Astrocyte of the spinal cord (primary cell): Measurements from ENCODE around the gene STK39.

Experiments
- DNase-seq: peaks from one replicate; pipeline ENCODE4 v3.0.0; 2011; ENCODE audit warnings: low read depth, low spot score
- H3K4me3 ChIP-seq: 2 replicates; pipeline ENCODE4 v1.5.1; 2011; ENCODE audit warnings: low read depth, mild to moderate bottlenecking, low read length, moderate library complexity
- in situ Hi-C: cut with HindIII; loops from 2 replicates; pipeline ENCODE4 v1.10.0; 2017; ENCODE audit warnings: low sequenced_read_pairs
- TF ChIP-seq, protein P1 (sequence below): IDR thresholded peaks from 2 replicates; pipeline ENCODE4 v1.5.1; 2012; ENCODE audit warnings: low read depth, mild to moderate bottlenecking, low read length, inconsistent platforms

Gene STK39

GRCh38 chr2:168149986-168150385 lies 97.4 kb downstream of the STK39 start:
- TF ChIP-seq, protein P1, sequence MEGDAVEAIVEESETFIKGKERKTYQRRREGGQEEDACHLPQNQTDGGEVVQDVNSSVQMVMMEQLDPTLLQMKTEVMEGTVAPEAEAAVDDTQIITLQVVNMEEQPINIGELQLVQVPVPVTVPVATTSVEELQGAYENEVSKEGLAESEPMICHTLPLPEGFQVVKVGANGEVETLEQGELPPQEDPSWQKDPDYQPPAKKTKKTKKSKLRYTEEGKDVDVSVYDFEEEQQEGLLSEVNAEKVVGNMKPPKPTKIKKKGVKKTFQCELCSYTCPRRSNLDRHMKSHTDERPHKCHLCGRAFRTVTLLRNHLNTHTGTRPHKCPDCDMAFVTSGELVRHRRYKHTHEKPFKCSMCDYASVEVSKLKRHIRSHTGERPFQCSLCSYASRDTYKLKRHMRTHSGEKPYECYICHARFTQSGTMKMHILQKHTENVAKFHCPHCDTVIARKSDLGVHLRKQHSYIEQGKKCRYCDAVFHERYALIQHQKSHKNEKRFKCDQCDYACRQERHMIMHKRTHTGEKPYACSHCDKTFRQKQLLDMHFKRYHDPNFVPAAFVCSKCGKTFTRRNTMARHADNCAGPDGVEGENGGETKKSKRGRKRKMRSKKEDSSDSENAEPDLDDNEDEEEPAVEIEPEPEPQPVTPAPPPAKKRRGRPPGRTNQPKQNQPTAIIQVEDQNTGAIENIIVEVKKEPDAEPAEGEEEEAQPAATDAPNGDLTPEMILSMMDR = no peak
- no peak for DNase-seq
- H3K4me3 ChIP-seq = no peak overlapping the region
- in situ Hi-C loops = no loop called here

DNA sequence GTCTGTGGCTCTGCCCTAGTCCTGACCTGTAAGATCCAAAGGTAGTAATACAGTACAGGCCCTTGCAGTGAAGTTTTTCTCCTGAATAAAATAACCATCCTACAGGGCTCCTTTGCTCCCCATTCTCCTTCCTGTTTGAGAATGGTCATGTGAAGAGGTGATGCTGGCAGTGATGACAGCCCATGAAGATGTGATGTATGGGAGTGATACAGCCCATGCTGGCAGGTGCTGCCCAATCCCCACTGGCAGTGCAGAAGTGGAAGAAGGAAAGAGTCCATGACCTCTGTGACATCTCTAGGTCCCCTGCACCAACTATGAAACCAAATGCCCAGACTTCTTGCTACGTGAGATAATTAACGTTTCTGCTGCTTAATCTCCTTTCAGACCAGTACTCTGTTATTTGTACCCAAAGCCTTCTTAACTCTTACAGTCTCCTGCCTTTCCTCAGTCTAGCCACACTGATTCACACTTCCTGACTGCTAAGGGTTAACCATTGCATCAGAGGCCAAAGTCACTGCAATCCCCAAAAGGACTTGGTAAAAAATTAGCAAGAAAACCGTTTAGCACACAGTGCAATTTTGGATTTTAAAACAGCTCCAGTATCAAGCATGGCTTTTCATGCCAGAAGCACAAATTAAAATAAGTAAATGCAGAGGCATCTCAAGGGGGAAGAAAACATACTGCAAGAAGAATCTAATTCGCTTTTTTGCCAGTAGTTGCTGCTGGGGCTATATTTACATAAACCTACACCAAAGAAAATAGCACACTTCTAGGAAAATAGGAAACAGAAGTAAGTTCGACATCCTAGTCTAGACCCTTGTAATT lies 98.0 kb downstream of the STK39 start:
- in situ Hi-C loops = no loop called here

GRCh38 chr2:168147830-168148794 lies 99.3 kb downstream of the STK39 start:
- no peak overlapping the region for H3K4me3 ChIP-seq
- in situ Hi-C loops = no loop called here
- no peak for DNase-seq
- TF ChIP-seq, protein P1 = no peak

More for the DNA sequence above, 98.0 kb downstream of the STK39 start:
- TF ChIP-seq, protein P1 = no peak
- no peak overlapping the region for H3K4me3 ChIP-seq
- no peak for DNase-seq

DNA sequence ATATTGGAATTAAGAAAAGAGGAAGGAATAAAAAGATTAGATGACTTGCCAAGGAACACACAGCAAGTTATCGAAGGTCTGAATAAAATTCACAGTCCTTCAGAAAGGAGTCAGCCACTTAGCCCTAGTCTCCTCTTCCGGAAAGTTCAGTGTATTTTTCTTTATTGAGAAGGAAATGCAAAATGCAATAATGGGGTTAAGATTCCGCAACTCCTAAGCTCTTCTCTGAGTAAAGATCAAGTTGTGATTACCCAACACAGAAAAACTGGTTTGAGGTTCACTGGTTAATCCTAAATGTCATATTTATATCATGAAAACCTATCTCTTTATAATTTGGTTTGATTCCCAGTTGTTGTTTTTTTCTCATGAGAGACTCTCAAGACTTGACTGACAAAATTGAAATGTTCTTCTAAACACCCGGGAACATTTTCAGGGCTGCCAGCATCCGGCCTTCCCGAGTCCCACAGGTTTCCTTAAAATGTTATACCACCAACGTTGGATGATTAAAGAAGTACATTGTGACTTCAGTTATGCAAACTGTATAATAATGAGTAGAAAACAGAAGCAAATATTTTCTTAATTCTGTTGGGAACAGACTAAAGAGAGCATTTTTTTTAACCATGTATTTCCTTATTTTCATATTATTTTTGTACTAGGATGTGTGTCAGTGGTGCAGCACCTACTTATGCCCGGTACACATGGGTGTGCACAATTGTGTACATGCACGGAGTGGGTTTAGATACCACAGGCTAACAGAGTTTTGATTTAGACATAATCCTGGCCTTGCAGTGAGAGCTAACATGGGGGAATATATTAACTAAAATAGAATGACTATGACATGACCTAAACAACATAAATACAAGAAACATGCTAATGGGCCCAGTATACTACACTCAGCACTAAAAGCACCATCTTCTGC lies 100.2 kb downstream of the STK39 start:
- DNase-seq = no peak
- in situ Hi-C loops = no loop called here
- TF ChIP-seq, protein P1 = no peak
- no peak overlapping the region for H3K4me3 ChIP-seq

- no peak for DNase-seq
- TF ChIP-seq, protein P1 = no peak
- H3K4me3 ChIP-seq = no peak overlapping the region
- in situ Hi-C loops = no loop called here
These were observed 101.7 kb downstream of the STK39 start for GRCh38 chr2:168145426-168146310.
